ENCODE measurements around the gene RASA3.

The RASA3 gene

DNA sequence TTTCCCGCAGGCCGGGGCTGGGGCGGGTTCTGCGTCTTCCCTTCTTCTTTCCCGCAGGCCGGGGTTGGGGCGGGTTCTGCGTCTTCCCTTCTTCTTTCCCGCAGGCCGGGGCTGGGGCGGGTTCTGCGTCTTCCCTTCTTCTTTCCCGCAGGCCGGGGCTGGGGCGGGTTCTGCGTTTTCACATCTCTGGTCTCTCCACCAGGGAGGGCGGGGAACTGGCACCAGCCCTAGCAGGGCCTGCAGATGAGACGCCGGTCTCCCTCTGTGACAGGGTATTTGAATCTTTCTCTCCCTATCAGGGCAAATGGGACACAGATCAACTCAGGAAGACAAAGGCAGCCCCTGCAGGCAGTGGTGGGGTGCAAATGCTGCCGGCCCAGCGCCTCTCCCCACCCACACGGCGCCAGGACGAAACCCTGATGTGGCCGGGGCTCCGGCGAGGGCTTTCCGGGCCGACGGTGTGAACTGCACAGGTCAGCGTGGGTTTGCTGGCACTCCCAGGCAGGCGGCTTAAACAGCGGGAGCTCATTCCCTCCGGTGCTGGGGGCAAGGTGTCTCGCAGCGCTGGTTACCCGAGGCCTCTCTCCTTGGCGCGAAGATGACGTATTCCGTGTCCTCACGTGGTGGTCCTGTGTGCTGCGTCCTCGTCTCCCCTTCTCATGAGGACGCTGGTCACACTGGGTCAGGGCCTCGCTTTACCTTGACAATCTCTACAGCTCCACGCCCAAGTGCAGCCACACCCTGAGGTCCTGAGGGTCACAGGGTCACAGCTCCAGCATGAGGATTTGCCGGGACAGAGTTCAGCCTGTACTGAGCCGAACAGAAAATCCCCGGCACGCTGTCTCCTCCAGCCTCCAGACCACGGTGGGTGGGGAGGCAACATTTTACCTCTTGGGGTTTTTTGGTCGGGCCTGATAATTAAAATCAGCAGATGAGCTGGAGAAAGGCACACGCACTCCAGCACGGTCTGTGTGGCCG lies 157.8 kb downstream of the RASA3 start:
- DNase-seq, result no peak

GRCh38 chr13:113973218-113974164 lies 158.9 kb downstream of the RASA3 start, which contains the start of gene C13orf46:
C13orf46 (minus strand) TSS chr13:113974076; CDS start chr13:113973997, 79 bp downstream.
- no peak for DNase-seq

- no peak for DNase-seq
These were observed 159.8 kb downstream of the RASA3 start for GRCh38 chr13:113972451-113973217.

GRCh38 chr13:113971471-113972231 lies 160.8 kb downstream of the RASA3 start:
- no peak for DNase-seq

DNA sequence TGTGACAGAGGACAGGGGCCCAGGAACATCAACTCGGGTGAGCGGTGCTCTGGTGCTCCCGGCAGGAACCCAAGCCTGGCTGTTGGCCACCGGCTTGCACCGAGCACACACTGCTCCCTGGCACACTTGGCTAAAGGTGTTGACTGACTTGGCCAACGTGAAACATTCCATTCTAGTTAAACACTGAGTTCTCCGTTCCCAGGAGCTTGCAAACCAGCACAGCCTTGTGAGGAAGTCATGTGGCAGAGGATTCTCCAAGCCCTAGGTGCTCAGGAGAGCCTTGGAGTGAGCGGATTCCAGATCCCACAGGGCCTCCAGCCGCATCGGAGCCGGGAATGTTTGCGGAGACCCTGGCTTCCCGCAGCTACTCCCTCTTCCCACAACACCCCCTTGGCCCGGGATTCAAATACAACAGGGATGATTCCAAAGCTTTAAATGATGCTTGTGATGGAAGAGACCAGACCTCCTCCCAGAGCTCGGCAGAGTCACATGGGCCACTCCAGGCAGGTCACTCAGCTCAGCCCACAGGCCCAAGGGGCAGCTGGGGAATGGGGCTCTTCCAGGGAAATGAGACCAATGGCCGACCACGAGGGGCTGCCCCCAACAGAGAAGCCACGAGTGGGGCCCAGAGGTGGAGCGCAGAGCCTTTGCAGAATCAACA lies 161.5 kb downstream of the RASA3 start:
- DNase-seq, result no peak

DNA sequence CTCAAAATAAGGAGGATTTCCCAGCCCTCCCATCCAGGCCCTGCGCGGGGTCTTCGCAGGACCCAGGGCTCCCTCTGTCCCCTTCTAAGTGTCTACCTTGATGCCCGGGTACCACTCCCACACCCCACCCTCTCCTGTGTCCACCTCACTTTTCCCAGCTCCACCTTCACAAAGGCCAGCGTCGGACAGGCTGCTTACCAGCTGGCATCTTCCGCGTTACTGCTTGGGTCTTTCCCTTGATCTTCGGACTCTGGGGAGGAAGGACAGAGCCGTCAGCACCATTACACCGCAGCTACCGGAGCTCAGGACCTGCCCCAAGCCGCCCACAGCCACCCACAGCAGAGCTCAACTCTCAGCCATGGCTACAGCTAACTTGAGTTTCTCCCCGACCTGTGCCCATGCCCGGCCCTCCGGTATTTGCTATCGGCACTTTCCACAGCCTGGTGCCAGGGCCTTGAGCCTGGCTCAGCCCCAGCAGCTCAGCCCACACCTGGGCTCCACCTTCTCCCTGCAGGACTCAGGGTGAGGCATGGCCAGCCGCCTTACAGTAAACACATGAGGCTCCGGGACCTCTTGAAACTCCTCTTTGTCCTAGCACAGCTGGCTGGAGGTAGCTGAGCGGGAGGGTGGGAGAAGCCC lies 162.3 kb downstream of the RASA3 start:
- no peak for DNase-seq

DNA sequence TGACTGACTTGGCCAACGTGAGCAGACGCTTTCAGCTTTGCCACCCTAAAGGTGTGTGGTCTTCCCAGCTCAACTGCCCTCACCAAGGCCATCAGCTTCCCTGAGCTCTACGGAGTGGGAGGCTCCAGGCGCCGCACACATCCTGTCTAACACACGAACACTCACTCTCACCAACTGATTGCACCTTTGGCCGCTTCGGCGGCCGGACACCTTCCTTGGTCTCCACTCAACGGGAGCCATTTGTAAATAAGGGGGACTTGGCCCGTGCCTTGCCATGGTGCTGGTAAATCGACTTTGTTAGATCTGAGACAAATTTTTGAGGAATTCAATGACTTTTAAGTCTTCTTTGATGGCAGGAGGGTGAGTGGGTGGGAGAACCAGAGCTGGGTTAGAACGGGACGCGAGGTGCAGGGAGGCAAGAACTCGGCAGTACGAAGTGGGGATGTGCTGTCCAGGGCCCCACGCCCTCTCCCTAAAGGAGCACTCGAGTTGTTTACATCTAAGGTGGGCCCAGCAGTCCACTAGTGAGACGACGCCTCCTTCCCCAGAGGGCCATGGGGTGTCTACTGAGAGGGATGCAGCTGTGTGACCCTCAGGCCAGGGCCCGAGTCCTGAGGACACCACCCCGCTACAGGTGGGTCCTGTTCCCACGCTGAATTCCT lies 163.0 kb downstream of the RASA3 start:
- no peak for DNase-seq

GRCh38 chr13:113968463-113969310 lies 163.7 kb downstream of the RASA3 start:
- DNase-seq, result no peak

GRCh38 chr13:113967729-113968462 lies 164.5 kb downstream of the RASA3 start:
- DNase-seq, result no peak

GRCh38 chr13:113967206-113967720 lies 165.2 kb downstream of the RASA3 start:
- DNase-seq, result no peak

DNA sequence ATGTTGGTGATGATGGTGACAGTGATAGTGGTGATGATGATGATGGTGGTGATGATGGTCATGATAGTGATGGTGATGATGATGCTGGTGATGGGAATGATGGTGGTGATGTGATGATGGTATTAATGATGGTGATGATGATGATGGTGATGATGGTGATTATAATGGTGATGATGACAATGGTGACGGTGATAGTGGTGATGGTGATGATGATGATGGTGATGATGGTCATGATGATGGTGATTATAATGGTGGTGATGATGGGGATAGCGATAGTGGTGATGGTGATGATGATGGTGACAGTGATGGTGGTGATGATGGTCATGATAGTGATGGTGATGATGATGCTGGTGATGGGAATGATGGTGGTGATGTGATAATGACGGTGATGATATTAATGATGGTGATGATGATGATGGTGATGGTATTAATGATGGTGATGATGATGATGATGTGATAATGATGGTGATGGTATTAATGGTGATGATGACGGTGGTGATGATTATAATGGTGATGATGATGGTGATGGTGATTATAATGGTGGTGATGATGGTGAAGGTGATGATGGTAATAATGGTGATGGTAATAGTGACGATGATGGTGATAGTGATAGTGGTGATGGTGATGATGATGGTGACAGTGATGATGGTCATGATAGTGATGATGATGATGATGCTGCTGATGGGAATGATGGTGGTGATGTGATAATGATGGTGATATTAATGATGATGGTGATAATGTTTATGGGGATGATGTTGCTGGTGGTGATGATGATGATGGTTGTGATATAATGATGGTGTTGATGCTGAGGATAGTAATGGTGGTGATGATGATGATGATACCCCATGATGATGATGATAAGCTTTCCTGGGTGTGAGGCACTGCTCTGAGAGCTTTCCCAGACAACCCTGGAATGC lies 166.2 kb downstream of the RASA3 start:
- DNase-seq, result no peak

- no peak for DNase-seq
These were observed 167.0 kb downstream of the RASA3 start for GRCh38 chr13:113965383-113965874.

DNA sequence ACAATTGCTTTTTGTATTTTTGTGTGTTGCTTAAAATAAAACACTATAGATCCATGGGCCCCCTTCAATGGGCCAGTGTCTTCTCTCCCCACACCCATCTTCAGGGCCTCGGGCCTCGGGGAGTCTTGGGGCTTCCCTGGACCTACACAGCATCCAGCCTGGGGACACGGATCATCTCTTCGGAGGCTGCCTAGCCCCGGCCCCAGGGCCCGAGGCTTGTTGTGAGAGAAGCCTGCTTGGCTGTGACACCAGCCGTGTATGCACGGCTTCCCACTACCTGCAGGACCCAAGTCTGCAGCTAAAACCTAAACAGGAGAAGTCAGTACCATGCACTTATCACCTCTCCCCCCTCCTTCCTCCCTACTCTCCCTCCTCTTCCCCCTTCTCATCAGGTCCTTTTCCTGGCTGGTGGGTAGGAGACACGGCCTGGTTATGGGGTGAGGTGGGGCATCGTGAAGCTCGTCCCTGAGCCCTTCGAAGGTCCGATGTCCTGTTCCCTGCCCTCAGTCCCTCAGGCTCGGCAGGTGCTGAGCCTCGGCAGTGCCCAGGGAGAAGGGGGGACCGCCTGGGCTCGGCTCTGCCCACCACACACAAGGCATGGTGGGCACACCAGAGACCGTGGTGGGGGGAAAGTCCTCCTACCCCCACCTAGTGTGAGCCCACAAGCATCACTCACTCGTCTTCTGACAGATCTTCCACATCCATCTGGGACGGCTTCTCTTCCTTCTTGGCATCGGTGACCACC lies 168.0 kb downstream of the RASA3 start:
- no peak for DNase-seq

- DNase-seq, result no peak
These were observed 169.0 kb downstream of the RASA3 start for GRCh38 chr13:113963376-113963775.

DNA sequence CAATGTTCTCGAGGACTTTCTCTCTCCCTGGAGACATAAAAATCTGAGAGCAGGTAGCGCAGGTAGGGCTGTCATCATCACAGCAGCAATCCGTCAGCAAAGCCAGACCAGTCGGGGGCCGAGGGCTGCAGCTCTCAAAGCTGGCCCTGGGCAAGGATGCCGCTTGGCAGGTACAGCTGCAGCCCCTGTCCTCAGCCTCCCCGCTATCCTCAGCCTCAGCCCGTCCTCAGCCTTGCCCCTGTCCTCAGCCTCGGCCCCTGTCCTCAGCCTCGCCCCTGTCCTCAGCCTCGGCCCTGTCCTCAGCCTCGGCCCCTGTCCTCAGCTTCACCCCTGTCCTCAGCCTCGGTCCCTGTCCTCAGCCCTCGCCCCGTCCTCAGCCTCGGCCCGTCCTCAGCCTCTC lies 169.4 kb downstream of the RASA3 start:
- no peak for DNase-seq

- no peak for DNase-seq
These were observed 170.0 kb downstream of the RASA3 start for GRCh38 chr13:113962386-113962785.
